ENCODE results near the gene CACNA1G.

- TF ChIP-seq EZH2 (IDR thresholded peaks at IDR 0.05; ENCODE audit: borderline replicate concordance, low read length) (no peak), CTCF (IDR thresholded peaks at IDR 0.05; ENCODE audit: low read length) (no peak)
Measured at GRCh38 chr17:50645748-50646682, 85.5 kb downstream of the CACNA1G start.
